PFSK-1 (cell line): ENCODE data around the gene OR8B8.

ENCODE experiments used
- FOXP2 ChIP-seq: optimal IDR thresholded peaks from 2 replicates; pipeline ENCODE3; 2011; ENCODE audit warnings: borderline replicate concordance, control low read depth, inconsistent platforms; ENCODE audit not compliant: insufficient read depth; ENCODE audit errors: extremely low read length, extremely low read depth
- POLR2AphosphoS5 ChIP-seq: IDR thresholded peaks from 2 replicates; pipeline ENCODE4 v1.6.1; 2012; ENCODE audit warnings: low read depth, mild to moderate bottlenecking, control low read depth, low read length, moderate library complexity
- REST ChIP-seq, 2 experiments: IDR thresholded peaks; 2 replicates each; pipeline versions ENCODE4 v1.6.1 to v1.8.0; 2011 to 2012; ENCODE audit warnings: low read depth in 2 of 2, low read length in 2 of 2, control low read depth in 1 of 2, inconsistent platforms in 1 of 2, mild to moderate bottlenecking in 1 of 2, moderate library complexity in 1 of 2; ENCODE audit not compliant: insufficient read depth in 1 of 2
- SIN3A ChIP-seq: IDR thresholded peaks from 2 replicates; pipeline ENCODE4 v1.6.1; 2012; ENCODE audit warnings: mild to moderate bottlenecking, low read length, moderate library complexity, borderline replicate concordance; ENCODE audit not compliant: insufficient read depth
- TAF1 ChIP-seq: IDR thresholded peaks from 2 replicates; pipeline ENCODE4 v1.6.1; 2012; ENCODE audit warnings: low read length, control low read depth, borderline replicate concordance; ENCODE audit not compliant: insufficient read depth

The OR8B8 gene

GRCh38 chr11:124442847-124443246 lies 2.6 kb downstream of the OR8B8 start:
- TF ChIP-seq TAF1: no peak
- no peak for TF ChIP-seq REST (IDR thresholded peaks at IDR 0.05; ENCODE audit: insufficient read depth in 1 of 2, low read depth in 2 of 2, low read length in 2 of 2)
- TF ChIP-seq FOXP2: no peak
- no peak for TF ChIP-seq POLR2AphosphoS5
- no peak for TF ChIP-seq SIN3A

GRCh38 chr11:124442442-124442841 lies 3.1 kb downstream of the OR8B8 start:
- TF ChIP-seq TAF1: no peak
- TF ChIP-seq REST (IDR thresholded peaks at IDR 0.05; ENCODE audit: insufficient read depth in 1 of 2, low read depth in 2 of 2, low read length in 2 of 2): no peak
- TF ChIP-seq POLR2AphosphoS5: no peak
- no peak for TF ChIP-seq FOXP2
- no peak for TF ChIP-seq SIN3A

DNA sequence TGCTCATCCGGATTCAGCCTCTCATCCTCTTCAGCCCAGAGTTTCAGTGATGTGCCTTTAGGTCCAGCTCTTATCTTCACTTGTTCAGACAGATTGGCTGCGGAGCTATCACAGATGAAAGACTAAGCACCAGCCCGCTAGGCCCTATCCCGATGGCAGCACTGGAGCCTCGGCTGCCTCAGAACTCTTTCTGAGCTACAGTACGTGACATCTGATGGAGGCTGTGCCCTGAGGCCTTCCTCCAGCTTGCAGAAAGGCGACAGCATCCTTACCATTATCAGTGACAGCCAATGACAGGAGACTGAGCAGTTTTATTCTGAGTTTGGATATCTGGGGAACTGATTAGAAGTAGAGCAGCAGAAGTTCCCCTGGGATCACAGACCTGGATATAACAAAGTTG lies 4.0 kb downstream of the OR8B8 start:
- TF ChIP-seq TAF1: no peak
- no peak for TF ChIP-seq SIN3A

DNA sequence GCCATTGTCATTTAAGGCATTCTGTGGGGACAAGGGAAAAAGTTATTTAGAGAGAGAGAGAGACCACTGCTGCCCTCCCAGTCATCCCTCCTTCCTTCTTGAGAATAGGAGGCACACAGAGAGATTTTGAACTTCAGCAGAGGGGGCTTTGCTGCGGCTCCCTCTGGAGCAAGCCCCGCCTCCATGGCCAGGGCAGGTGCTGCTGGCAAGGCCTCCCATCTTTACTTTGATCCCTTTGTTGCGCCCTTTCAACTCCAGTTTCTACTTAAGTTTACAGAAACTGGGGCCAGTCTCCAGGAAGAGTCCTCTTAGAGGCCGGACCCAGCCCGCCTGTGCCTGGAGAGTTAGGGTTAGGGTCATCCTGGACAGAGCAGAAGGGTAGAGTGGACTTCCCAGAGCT lies 4.4 kb downstream of the OR8B8 start:
- TF ChIP-seq REST (IDR thresholded peaks at IDR 0.05; ENCODE audit: insufficient read depth in 1 of 2, low read depth in 2 of 2, low read length in 2 of 2) (no peak), FOXP2 (no peak), TAF1 (no peak)

GRCh38 chr11:124440608-124441007 lies 4.9 kb downstream of the OR8B8 start:
- TF ChIP-seq FOXP2: no peak
- TF ChIP-seq POLR2AphosphoS5: no peak
- no peak for TF ChIP-seq SIN3A

GRCh38 chr11:124434699-124435098 lies 10.8 kb downstream of the OR8B8 start:
- TF ChIP-seq TAF1 (no peak), FOXP2 (no peak), SIN3A (no peak), POLR2AphosphoS5 (no peak), REST (IDR thresholded peaks at IDR 0.05; ENCODE audit: insufficient read depth in 1 of 2, low read depth in 2 of 2, low read length in 2 of 2) (no peak)
